GM19239 (cell line): Measurements from ENCODE around the gene MDFIC2.
"Not testable (repeated sequence)": the region's sequence is repeated elsewhere in the genome, so short reads cannot be mapped to it uniquely, and the experiment has no call there.

Experiments
- DNase-seq: peaks from one replicate; pipeline ENCODE4 v3.0.0; 2011; ENCODE audit warnings: low spot score; ENCODE audit not compliant: insufficient read length
- FAIRE-seq: peaks from 2 replicates; lab custom pipeline; 2011; peaks lifted over from hg19 to GRCh38; lab: Jason Lieb, UNC

The MDFIC2 gene

DNA sequence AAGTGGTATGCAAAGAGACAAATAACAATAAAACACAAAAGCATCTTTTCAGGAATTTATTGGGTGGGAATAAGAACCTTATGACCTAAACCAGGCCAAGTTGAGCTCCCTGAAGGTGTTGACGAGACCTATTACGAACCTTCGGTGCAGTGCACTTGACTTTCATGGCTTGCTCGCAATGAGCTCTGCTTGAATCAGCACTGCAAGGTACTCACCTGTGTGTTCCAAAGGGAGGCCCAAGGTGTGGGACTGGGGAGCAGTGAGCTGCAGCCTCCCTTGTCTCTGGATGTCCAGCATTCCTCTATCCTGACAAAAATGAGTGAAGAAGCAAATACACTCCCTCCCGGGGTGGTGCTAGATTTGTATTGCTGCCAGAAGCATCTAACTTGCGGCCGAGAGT lies at the start of gene MDFIC2:
Gene MDFIC2, minus strand, starts transcription at position 303 of the 400 bp plus-strand sequence. CDS start 665 bp downstream, outside the sequence.
- FAIRE-seq (no peak), DNase-seq (no peak)

DNA sequence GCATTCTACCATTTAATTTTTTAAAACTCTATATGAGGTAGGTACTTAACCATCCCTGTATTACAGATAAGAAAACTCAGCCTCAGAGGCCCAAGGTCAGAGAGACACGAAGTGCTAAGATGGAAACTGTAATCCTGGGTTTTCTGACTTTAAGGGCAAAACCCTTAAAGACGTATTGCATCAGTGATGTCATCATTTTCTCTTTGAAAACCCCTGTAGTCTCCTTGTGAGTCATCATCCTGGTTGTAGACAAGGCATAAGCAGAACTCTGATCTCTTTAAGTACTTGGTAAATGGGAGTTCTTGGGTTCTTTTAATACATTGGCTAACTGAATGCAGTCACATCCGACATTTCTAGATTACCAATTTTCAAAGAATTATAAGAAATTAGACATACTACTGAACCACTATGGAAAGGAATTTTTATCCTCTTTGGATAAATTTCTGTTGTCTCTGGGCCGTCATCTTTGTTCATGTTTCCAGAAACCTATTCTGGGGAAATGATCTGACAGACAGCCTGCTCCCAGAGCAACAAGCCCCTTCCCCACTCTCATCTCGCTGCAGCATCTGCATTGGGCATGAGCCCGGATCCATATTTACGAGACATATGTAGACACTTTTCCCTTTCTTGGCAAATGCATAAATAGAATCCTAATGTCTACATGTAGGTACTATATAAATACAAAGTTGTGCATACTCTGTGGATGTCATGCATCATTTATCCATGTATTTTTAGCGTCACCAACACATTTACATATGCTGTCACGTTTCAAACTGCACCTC lies 48.7 kb upstream of the MDFIC2 start:
- DNase-seq = no peak
- FAIRE-seq = no peak

DNA sequence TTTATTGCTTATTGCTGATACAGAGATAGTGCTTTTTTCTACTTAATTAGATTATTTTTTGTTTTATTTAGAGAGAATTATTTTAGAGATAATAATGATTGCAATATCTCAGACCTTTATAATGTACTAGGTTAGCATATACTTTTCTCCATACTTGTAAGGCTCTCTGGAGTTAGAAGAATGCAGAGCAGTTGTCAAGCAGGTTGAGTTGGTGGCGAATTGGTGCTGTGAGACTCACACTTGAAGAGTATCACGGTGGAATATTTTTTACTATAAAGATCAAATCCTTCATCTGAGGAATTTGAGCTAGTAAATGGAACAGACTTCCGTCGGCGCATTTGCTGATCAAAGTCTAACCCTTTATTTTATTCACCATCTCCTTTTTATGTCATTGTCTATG lies 47.3 kb upstream of the MDFIC2 start:
- FAIRE-seq (no peak), DNase-seq (no peak)

DNA sequence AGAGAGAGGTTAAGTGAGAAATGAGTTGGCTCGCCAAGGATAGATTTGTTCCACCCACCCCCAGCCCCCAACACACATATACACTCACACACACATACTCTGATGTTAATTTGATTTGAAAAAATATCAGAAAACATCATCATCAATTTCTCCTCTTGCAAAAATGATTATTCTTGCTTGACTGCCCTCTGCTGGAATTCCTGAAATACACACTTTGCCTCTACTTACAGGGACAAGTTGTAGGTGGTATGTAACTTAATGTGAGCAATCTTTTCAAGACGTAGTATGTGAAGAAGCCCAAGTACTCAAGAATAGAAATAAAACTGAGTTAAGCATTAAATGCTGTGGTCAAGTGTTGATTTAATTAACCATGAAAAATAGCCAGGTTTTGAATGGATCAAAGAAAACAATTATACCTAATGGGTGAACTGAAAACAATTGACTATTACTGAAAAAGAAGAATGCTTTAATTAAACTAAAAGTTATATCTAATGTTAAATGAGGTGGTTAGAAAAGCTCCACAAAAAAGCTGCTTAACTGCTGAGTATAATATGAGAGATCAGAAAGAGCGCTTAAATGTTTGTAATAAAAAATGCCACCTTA lies 46.6 kb upstream of the MDFIC2 start:
- DNase-seq (no peak), FAIRE-seq (no peak)

GRCh38 chr3:70352215-70352614 lies 39.8 kb upstream of the MDFIC2 start:
- no peak for DNase-seq
- FAIRE-seq = no peak

- no peak for FAIRE-seq
- DNase-seq = no peak
Observed at GRCh38 chr3:70342149-70342548, 29.7 kb upstream of the MDFIC2 start.

GRCh38 chr3:70336885-70337284 lies 24.4 kb upstream of the MDFIC2 start:
- not testable (repeated sequence) for FAIRE-seq, DNase-seq

GRCh38 chr3:70333080-70333479 lies 20.6 kb upstream of the MDFIC2 start:
- FAIRE-seq = no peak

GRCh38 chr3:70315021-70315420 lies 2.6 kb upstream of the MDFIC2 start:
- DNase-seq = no peak
- no peak for FAIRE-seq

More at GRCh38 chr3:70333080-70333479, 20.6 kb upstream of the MDFIC2 start:
- no peak for DNase-seq

GRCh38 chr3:70310809-70311208 lies 1.6 kb downstream of the MDFIC2 start:
- FAIRE-seq = no peak
- DNase-seq = no peak

DNA sequence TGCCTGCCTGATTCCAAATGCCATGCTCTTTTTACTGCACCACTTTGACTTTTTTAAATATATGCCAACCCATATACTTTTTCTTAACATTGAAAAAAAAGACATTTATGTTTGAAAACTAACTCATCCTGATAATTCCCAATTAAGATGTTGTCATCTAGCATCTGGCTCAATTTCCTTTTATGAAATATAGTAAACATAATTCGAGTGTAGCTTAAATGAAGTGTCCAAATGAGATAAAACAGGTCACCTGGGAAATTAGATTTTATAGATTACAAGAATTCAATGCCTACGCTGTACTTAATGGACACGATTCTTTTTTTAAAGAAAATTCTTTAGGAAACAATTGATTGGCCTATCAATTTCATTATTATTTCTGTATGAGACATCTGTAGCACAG lies 2.8 kb downstream of the MDFIC2 start:
- no peak for DNase-seq
- no peak for FAIRE-seq

- FAIRE-seq = no peak
- no peak for DNase-seq
Observed at GRCh38 chr3:70308760-70309159, 3.7 kb downstream of the MDFIC2 start.

- no peak for FAIRE-seq
- no peak for DNase-seq
Observed at GRCh38 chr3:70306736-70307135, 5.7 kb downstream of the MDFIC2 start.

- no peak for FAIRE-seq
- no peak for DNase-seq
Observed at GRCh38 chr3:70298385-70298784, 14.1 kb downstream of the MDFIC2 start.

DNA sequence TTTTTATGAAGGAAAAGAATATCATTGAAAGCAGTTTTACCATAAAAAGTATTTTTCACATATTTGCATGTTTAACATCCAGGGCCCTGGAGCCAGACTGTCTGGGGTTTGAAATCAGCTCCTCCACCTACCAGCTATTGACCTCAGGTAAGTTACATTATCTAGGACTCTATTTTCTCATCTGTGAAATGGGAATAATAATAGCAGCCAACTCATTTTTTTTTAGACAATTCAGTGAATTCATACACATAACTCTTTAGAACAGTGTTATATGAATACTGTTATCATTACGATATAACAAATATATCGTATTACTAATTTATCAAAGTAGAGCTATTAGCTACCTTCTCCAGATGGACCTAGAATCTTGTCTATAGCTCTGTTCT lies 21.3 kb downstream of the MDFIC2 start:
- FAIRE-seq (no peak), DNase-seq (no peak)

- not testable (repeated sequence) for FAIRE-seq
Observed at GRCh38 chr3:70290431-70291096, 21.9 kb downstream of the MDFIC2 start.

DNA sequence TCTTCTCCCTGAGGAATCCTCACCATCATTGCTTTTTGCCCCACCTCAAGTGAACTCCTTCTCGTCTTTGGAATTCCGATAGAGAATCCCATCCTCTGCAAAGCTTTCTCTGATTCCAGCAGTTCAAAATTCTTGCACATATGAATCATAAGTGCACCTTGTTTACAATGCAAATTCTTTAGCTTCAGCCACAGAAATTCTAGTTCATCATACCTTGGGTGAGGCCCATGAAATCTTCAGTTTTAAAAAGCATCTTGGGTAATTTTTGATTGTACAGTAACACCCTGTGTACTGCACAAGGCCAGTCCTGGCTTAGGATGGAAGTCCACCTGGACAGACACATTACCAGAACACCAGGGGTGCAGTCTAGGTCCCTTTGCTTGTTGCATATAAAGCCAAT lies 30.8 kb downstream of the MDFIC2 start:
- no peak for DNase-seq
- FAIRE-seq = no peak

More at GRCh38 chr3:70290431-70291096, 21.9 kb downstream of the MDFIC2 start:
- not testable (repeated sequence) for DNase-seq

GRCh38 chr3:70277304-70277703 lies 35.1 kb downstream of the MDFIC2 start:
- DNase-seq (no peak), FAIRE-seq (no peak)

- no peak for DNase-seq
- FAIRE-seq = no peak
Observed at GRCh38 chr3:70276901-70277300, 35.5 kb downstream of the MDFIC2 start.

- DNase-seq (no peak), FAIRE-seq (no peak)
Observed at GRCh38 chr3:70273492-70273891, 38.9 kb downstream of the MDFIC2 start.

DNA sequence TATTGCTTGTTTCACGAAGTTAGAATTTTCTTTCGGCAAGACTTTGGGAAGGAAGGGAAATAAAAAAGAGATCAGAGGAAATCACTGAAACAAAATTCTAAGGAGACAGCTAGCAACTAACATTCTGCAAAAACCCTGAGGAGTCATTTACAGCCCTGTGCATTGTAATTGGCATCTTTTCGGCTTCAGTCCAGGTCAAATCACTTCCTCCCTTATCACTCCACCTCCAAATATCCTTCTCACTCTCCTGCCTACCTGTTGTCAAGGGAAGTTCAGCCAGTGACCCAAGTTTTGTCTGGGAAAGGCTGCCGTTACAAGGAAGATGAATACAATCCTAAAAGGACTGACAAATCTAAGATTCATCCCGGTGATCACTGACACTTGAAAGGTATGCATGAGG lies 39.6 kb downstream of the MDFIC2 start:
- DNase-seq = no peak
- FAIRE-seq = no peak
